Type B pancreatic cell (in vitro differentiated cells): Measurements from ENCODE around the gene ARHGEF18. TPM values are rescaled to one million over a fixed set of nuclear protein-coding genes. Genes with fewer than 3 reads are reported as not detected.
"Not testable (repeated sequence)": the region's sequence is repeated elsewhere in the genome, so short reads cannot be mapped to it uniquely, and the experiment has no call there.

ENCODE experiments used
- DNase-seq: peaks from one replicate; pipeline ENCODE4 v3.0.0; 2021; ENCODE audit warnings: mixed read lengths; ENCODE audit not compliant: unreplicated experiment; ENCODE audit errors: extremely low spot score
- H3K27ac Mint-ChIP-seq: 2 replicates; pipeline ENCODE4 v1.8.0; 2021; ENCODE audit warnings: mild to moderate bottlenecking, mixed read lengths
- H3K27me3 Mint-ChIP-seq: 2 replicates; pipeline ENCODE4 v1.8.0; 2021; ENCODE audit warnings: mixed read lengths
- H3K36me3 Mint-ChIP-seq: 2 replicates; pipeline ENCODE4 v1.8.0; 2021; ENCODE audit warnings: mixed read lengths
- H3K4me1 Mint-ChIP-seq: one replicate; pipeline ENCODE4 v1.8.0; 2021; ENCODE audit warnings: mixed read lengths; ENCODE audit not compliant: unreplicated experiment
- H3K4me3 Mint-ChIP-seq: 2 replicates; pipeline ENCODE4 v1.8.0; 2021; ENCODE audit warnings: mild to moderate bottlenecking, mixed read lengths
- H3K9me3 Mint-ChIP-seq: 2 replicates; pipeline ENCODE4 v1.8.0; 2021; ENCODE audit warnings: mixed read lengths
- CTCF ChIP-seq: fragments of 200-600 bp; sonication (generic); conservative IDR thresholded peaks from 2 replicates; pipeline ENCODE4 v1.5.0; 2021; ENCODE audit warnings: antibody characterized with exemption, mild to moderate bottlenecking
- total RNA-seq: library from RNA; stranded (reverse); gene quantifications from 2 replicates; pipeline ENCODE4 v1.2.1, GENCODE V29; 2021; ENCODE audit warnings: low replicate concordance

ARHGEF18 gene
- total RNA-seq, 1 donor from 2014 or later = 40.9 TPM

GRCh38 chr19:7342143-7342542, 6.6 kb upstream of the ARHGEF18 start:
- no peak overlapping the region for H3K4me3 Mint-ChIP-seq
- no peak for DNase-seq
- no peak for TF ChIP-seq CTCF
- H3K27ac Mint-ChIP-seq = no peak overlapping the region
- no peaks in the 10 kb centered on the region for H3K36me3 Mint-ChIP-seq
- no peaks in the 10 kb centered on the region for H3K4me1 Mint-ChIP-seq
- H3K27me3 Mint-ChIP-seq = no peaks in the 10 kb centered on the region
- no peaks in the 10 kb centered on the region for H3K9me3 Mint-ChIP-seq

- H3K36me3 Mint-ChIP-seq = no peaks in the 10 kb centered on the region
- no peaks in the 10 kb centered on the region for H3K4me1 Mint-ChIP-seq
- no peak overlapping the region for H3K4me3 Mint-ChIP-seq
- DNase-seq = no peak
- H3K27ac Mint-ChIP-seq = no peak overlapping the region
- no peaks in the 10 kb centered on the region for H3K9me3 Mint-ChIP-seq
- TF ChIP-seq CTCF = no peak
- H3K27me3 Mint-ChIP-seq = no peaks in the 10 kb centered on the region
Measured at GRCh38 chr19:7346488-7346971, 2.2 kb upstream of the ARHGEF18 start.

GRCh38 chr19:7346997-7347396, 1.7 kb upstream of the ARHGEF18 start:
- H3K27me3 Mint-ChIP-seq, DNase-seq, H3K27ac Mint-ChIP-seq, H3K4me1 Mint-ChIP-seq, H3K4me3 Mint-ChIP-seq, H3K9me3 Mint-ChIP-seq, H3K36me3 Mint-ChIP-seq: not testable (repeated sequence)

- no peaks in the 10 kb centered on the region for H3K36me3 Mint-ChIP-seq
- DNase-seq = no peak
- TF ChIP-seq CTCF = no peak
Measured at GRCh38 chr19:7349231-7349591, 474 bp downstream of the ARHGEF18 start.

GRCh38 chr19:7349961-7350711, 1.4 kb downstream of the ARHGEF18 start:
- Mint-ChIP-seq H3K4me1 (no peaks in the 10 kb centered on the region), H3K27ac (no peak overlapping the region), H3K27me3 (no peaks in the 10 kb centered on the region), H3K36me3 (no peaks in the 10 kb centered on the region), H3K9me3 (peaks cover 4% of the 10 kb centered on the region), H3K4me3 (no peak overlapping the region)
- TF ChIP-seq CTCF = no peak
- no peak for DNase-seq

More at GRCh38 chr19:7349231-7349591, 474 bp downstream of the ARHGEF18 start:
- Mint-ChIP-seq H3K4me1 (no peaks in the 10 kb centered on the region), H3K9me3 (peaks cover 4% of the 10 kb centered on the region), H3K4me3 (no peak overlapping the region), H3K27me3 (no peaks in the 10 kb centered on the region), H3K27ac (no peak overlapping the region)

GRCh38 chr19:7351861-7352260, 3.1 kb downstream of the ARHGEF18 start:
- Mint-ChIP-seq H3K4me3 (no peak overlapping the region), H3K4me1 (no peaks in the 10 kb centered on the region), H3K27me3 (no peaks in the 10 kb centered on the region), H3K9me3 (peaks cover 4% of the 10 kb centered on the region), H3K27ac (no peak overlapping the region), H3K36me3 (no peaks in the 10 kb centered on the region)
- TF ChIP-seq CTCF = no peak
- DNase-seq = no peak
